Upper lobe of right lung (tissue), 1 donor: Measurements from ENCODE around the gene TPH2. TPM values are rescaled to one million over a fixed set of nuclear protein-coding genes. Genes with fewer than 3 reads are reported as not detected.

Experiments used
- ATAC-seq: fragments of 200-7000 bp; cut with Tn5 transposase; one replicate; pipeline ENCODE4 v1.9.1; 2020; ENCODE audit warnings: mild to moderate bottlenecking, moderate library complexity
- DNase-seq: peaks from one replicate; pipeline ENCODE4 v3.0.0-alpha.2; 2020
- H3K27ac ChIP-seq: fragments of 200-600 bp; one replicate; pipeline ENCODE4 v1.8.0; 2022
- H3K27me3 ChIP-seq: fragments of 200-600 bp; one replicate; pipeline ENCODE4 v1.8.0; 2022; ENCODE audit warnings: mild to moderate bottlenecking
- H3K36me3 ChIP-seq: fragments of 200-600 bp; one replicate; pipeline ENCODE4 v1.8.0; 2022
- H3K4me1 ChIP-seq: fragments of 200-600 bp; one replicate; pipeline ENCODE4 v1.8.0; 2022
- H3K4me3 ChIP-seq: fragments of 200-600 bp; one replicate; pipeline ENCODE4 v1.8.0; 2022; ENCODE audit warnings: mild to moderate bottlenecking
- H3K9me3 ChIP-seq: fragments of 200-600 bp; one replicate; pipeline ENCODE4 v1.8.0; 2022
- intact Hi-C: fragments of 100-400 bp; cut with DNase I; formaldehyde crosslinking; loops from one replicate; pipeline ENCODE4 v1.11.0; 2022
- total RNA-seq: library from RNA; stranded (reverse); fragmentation: NEBNext Ultra II Directional; extraction: Animal tissue kit (Norgen Biotek cat#: 25700); gene quantifications from one replicate; pipeline ENCODE4 v1.2.1, GENCODE V29; 2021
- TF ChIP-seq, protein P1 (sequence below): fragments of 200-600 bp; IDR thresholded peaks from one replicate; pipeline ENCODE4 v1.8.0; 2022; ENCODE audit warnings: antibody characterized with exemption
- donor health status: DM: no; HTN: yes; CAD: no; lungs with severe emphysema.

TPH2 gene
- total RNA-seq, 1 donor from 2014 or later, result not detected

DNA sequence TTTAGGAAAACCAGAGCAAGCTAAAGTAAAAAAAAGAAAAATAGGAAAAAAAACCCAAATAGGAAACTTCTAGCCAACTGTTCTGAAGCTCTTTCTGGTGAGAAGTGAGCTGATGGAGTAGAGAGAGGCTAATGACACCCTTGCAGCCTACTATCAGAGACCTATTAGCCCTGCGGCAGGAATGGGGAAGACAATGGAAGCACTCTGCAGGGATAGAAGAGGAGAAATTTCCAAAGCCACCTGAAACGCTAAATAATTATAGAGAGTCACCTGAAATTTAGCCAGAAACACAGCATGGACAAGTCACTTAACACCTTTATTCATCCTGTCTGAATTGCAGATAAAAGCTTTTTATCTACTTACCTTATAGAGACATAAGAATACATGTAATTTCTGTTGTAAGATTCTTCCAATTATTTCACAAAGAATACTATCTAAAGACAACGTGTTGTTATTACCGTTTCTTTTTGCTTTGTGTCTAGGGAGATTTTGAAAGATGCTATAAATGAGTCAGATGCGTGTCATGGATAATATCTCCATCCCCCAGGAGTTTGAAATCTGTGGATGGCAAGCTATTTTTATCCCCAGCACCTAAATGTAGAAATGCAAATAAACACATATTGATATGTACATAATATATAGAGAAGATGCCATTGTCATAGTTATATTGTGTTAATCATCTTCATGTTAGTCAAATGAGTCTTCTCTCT lies 138.6 kb downstream of the TPH2 start:
- TF ChIP-seq, protein P1, sequence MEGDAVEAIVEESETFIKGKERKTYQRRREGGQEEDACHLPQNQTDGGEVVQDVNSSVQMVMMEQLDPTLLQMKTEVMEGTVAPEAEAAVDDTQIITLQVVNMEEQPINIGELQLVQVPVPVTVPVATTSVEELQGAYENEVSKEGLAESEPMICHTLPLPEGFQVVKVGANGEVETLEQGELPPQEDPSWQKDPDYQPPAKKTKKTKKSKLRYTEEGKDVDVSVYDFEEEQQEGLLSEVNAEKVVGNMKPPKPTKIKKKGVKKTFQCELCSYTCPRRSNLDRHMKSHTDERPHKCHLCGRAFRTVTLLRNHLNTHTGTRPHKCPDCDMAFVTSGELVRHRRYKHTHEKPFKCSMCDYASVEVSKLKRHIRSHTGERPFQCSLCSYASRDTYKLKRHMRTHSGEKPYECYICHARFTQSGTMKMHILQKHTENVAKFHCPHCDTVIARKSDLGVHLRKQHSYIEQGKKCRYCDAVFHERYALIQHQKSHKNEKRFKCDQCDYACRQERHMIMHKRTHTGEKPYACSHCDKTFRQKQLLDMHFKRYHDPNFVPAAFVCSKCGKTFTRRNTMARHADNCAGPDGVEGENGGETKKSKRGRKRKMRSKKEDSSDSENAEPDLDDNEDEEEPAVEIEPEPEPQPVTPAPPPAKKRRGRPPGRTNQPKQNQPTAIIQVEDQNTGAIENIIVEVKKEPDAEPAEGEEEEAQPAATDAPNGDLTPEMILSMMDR, result no peak
- Histone ChIP-seq H3K27me3 (no peaks in the 10 kb centered on the region), H3K4me3 (no peak overlapping the region), H3K9me3 (no peaks in the 10 kb centered on the region), H3K36me3 (no peaks in the 10 kb centered on the region), H3K27ac (no peak overlapping the region), H3K4me1 (no peaks in the 10 kb centered on the region)
- DNase-seq (no peak), ATAC-seq (no peak)
- intact Hi-C loops, result no loop called here

DNA sequence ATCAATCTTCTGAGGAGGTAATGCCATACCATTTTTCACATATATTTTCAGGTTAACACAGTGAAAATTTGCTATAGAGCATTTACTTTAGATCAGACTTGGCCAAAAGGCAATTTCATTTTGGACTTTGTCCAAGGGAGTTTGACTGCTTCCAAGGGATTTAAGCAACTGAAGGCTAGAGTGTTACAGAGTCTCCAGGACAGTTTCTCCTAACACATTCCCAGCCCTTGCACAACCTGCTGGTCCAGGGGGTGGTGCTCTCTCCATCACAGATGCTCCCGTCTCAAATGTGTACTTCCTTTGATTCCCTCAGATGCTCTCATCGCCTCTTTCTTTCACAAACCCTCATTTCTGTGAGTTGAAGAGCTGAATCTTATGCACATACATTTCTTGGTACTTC lies 143.1 kb downstream of the TPH2 start:
- H3K27ac ChIP-seq, result no peak overlapping the region
- H3K9me3 ChIP-seq, result no peaks in the 10 kb centered on the region
- intact Hi-C loops, result no loop called here
- no peak for DNase-seq
- TF ChIP-seq, protein P1, result no peak
- H3K4me3 ChIP-seq, result no peak overlapping the region
- no peaks in the 10 kb centered on the region for H3K36me3 ChIP-seq
- H3K4me1 ChIP-seq, result no peaks in the 10 kb centered on the region
- H3K27me3 ChIP-seq, result no peaks in the 10 kb centered on the region
- no peak for ATAC-seq

Other genes starting within 250 kb of the TPH2 start
- gene RAB21, start 184.0 kb upstream of the TPH2 start, total RNA-seq, result 83.8 TPM
- gene TBC1D15, start 99.1 kb upstream of the TPH2 start, total RNA-seq, result 67.1 TPM